ENCODE measurements around the gene TMEM125.

The TMEM125 gene

GRCh38 chr1:43313771-43314170 is 44.0 kb downstream of the TMEM125 start:
- no peak for DNase-seq

DNA sequence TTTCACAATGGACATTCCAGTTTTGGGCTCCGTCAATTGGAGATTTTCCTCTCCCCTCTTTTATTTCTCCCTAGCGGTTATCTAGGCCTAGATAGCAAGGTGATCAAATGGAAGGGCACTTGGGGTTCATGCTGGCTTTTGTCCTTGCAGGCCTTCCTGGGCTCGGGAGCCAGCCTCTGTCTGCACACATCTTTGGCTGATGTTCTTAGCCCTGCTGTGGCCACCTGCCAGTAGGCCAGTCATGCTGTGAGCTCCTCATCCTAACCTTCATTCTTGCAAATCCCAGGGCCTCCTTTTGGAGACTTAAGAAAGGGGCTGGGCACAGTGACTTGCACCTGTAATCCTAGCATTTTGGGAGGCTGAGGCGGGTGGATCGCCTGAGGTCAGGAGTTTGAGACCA is 44.5 kb downstream of the TMEM125 start:
- DNase-seq, result no peak

- DNase-seq, result no peak
These were observed 45.7 kb downstream of the TMEM125 start for GRCh38 chr1:43315481-43315880.

- no peak for DNase-seq
These were observed 46.4 kb downstream of the TMEM125 start for GRCh38 chr1:43315963-43316737.

- no peak for DNase-seq
These were observed 47.1 kb downstream of the TMEM125 start for GRCh38 chr1:43316738-43317520.

DNA sequence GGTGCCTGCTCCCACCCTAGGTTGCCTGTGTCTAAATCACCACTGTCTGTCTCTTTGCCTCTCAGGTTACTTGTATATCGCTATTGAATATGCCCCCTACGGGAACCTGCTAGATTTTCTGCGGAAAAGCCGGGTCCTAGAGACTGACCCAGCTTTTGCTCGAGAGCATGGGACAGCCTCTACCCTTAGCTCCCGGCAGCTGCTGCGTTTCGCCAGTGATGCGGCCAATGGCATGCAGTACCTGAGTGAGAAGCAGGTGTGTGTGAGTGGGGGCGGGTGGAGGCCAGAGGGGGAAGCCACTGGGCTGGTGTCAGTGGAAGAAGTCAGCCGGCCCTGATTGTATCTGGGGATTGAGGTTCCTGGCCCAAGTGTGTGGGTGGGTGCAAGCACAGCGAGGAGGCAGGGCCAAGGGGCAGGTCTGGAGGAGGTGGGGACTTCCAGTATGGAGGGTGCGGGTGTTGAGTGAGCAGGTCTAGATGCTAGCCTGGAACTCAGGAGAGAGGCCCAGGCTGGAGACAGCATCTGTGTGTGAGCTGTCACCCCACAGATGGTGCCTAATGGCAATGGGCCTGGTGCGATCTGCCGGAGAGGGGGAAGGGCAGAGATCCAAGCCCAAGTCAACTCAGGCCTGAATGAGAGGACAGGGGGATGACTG is 48.2 kb downstream of the TMEM125 start:
- no peak for DNase-seq

DNA sequence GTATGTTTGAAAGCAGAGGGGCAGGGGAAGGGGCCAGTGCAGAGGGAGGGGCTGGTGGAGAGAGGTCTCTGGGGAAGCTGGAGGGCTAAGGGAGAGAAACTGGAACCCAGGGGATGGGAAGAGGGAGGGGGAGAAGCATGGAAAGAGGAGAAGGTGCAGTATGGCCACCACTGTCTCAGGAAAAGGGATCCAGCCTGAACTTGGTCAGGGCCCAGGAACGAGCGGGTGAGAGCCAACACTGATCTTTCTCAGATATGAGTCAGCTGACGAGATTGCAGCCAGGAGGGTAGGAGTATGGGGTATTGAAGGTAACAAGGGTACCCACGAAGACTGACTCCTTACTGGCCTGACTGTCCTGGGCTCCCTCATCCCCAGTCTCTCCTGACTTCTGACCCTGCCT is 49.0 kb downstream of the TMEM125 start:
- DNase-seq, result no peak

DNA sequence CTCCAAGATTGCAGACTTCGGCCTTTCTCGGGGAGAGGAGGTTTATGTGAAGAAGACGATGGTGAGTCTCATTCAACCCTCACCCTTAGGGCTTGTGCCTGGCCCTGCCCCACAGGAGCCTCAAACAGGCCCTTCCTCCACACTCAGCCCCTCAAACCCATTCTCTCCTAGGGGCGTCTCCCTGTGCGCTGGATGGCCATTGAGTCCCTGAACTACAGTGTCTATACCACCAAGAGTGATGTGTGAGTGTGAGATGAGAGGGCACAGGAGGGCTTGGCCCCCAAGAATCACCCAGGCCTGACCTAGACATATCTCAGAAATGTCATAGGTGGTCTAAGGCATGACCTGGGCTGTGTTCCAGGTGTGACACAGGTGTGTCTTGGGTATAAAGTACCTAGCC is 49.5 kb downstream of the TMEM125 start:
- no peak for DNase-seq

- no peak for DNase-seq
These were observed 50.0 kb downstream of the TMEM125 start for GRCh38 chr1:43319766-43320165.

DNA sequence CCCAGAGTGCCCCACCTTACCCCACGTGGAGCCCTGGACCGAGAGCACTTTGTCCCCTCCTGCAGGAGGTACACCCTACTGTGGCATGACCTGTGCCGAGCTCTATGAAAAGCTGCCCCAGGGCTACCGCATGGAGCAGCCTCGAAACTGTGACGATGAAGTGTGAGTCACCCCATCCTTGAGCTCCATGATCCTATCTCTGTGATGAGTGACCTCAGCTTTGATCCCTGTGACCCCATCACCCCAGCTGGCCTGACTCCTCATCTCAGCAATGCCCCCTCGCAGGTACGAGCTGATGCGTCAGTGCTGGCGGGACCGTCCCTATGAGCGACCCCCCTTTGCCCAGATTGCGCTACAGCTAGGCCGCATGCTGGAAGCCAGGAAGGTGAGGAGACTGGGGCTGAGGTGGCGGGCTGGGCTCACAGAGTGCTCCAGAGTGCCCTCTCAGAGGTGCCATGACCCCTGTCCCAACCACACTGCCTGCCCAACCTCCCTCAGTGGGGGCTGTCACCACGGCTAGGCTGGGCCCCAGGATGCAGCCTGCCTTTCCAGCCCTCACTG is 51.6 kb downstream of the TMEM125 start:
- DNase-seq, result no peak

- no peak for DNase-seq
These were observed 52.7 kb downstream of the TMEM125 start for GRCh38 chr1:43322506-43322905.
